ENCODE data around the gene TNK1.

Gene TNK1

DNA sequence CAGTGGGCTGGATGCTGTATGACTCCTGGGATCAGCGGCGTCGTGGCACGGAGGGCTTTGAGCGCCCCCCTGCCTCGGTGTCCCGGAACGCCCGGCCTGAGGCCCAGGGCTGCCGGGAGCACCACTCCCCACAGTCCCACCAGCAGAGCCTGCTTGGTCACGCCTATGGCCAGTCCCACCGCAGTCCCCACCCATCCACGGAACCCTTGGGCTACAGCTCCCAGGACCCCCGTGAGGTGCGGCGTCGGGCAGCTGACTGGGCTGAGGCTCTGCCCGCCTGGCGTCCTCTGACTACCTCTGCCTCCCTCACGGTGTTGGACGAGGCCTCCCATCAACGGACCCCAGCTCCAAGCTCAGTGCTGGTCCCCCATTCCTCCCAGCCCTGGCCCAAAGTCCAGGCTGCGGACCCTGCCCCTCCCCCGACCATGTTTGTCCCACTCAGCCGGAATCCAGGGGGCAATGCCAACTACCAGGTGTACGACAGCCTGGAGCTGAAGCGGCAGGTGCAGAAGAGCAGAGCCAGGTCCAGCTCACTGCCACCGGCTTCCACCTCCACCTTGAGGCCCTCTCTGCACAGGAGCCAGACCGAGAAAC, 46.1 kb downstream of the TNK1 start:
- Mint-ChIP-seq H3K4me3 (no peak overlapping the region), H3K27me3 (no peaks in the 10 kb centered on the region), H3K4me1 (no peaks in the 10 kb centered on the region), H3K27ac (no peak overlapping the region), H3K9me3 (no peaks in the 10 kb centered on the region), H3K36me3 (no peaks in the 10 kb centered on the region)

DNA sequence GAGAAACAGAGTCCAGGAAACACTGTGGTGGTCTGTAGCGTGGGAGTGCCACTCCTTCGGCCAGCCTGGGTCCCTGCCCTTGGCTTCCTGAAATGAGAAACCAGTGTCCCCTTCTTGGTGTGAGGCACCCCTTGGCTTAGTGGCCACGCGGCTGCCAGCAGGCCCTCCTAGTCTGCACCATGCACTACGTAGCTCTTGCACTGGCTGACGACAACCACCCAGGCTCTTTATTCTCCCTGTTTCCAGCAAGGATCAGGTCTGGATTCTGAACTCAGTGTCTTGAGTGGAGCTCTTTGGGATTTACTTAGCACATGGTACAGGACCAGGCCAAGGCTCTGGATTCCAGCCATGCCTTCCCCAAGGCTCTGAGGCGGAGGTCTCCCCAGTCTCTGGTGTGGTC, 46.7 kb downstream of the TNK1 start:
- Mint-ChIP-seq H3K4me3 (no peak overlapping the region), H3K27me3 (no peaks in the 10 kb centered on the region), H3K36me3 (no peaks in the 10 kb centered on the region), H3K4me1 (no peaks in the 10 kb centered on the region), H3K27ac (no peak overlapping the region), H3K9me3 (no peaks in the 10 kb centered on the region)

DNA sequence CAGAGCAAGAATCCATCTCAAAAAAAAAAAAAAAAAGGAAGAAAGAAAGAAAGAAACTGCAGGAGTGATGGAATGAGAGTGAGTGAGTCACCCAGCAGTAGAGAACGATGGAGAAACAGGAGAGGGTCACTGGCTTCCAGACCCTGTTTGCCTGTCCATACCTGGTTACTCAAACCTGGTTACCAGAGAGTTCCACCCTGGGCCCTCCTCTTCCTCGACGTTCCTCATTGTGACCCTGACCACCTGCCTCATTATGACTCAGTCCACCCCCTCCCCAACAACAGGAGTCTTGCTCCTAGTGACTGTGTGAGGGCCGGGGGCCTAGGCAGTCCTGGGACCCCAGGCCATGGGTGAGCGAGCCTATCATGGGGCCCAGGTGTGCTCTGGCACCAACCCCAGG, 47.7 kb downstream of the TNK1 start, which contains the start of gene SPEM3:
Gene SPEM3, plus strand, starts transcription at position 301 of the 400 bp plus-strand sequence. Its CDS starts 46 bp downstream, at position 347.
- Mint-ChIP-seq H3K4me3 (no peak within 1 kb of the TSS), H3K36me3 (no peaks in the 10 kb centered on the region), H3K4me1 (no peaks in the 10 kb centered on the region), H3K27me3 (no peaks in the 10 kb centered on the region), H3K27ac (peak within 1 kb of the TSS; percentile 27), H3K9me3 (no peaks in the 10 kb centered on the region)

DNA sequence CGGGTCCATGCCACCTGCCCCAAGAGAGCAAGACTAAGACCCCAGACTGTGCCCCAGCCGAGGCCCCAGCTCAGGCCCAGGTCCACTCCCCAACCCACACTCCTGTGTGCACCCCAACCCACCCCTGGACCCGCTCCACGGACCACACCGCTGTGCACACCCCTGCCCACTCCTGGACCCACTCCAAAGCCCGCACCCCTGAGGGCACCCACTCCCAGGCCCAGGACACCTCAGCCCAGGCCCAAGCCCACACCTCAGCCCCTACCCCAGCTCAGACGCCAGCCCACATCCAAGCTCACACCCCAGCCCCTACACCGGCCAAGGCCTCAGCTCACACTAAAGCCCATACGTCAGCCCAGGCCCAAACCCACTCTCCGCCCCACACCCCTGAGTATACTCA, 48.8 kb downstream of the TNK1 start:
- Mint-ChIP-seq H3K4me3 (no peak overlapping the region), H3K27me3 (no peaks in the 10 kb centered on the region), H3K9me3 (no peaks in the 10 kb centered on the region), H3K36me3 (no peaks in the 10 kb centered on the region), H3K27ac (no peak overlapping the region), H3K4me1 (no peaks in the 10 kb centered on the region)

DNA sequence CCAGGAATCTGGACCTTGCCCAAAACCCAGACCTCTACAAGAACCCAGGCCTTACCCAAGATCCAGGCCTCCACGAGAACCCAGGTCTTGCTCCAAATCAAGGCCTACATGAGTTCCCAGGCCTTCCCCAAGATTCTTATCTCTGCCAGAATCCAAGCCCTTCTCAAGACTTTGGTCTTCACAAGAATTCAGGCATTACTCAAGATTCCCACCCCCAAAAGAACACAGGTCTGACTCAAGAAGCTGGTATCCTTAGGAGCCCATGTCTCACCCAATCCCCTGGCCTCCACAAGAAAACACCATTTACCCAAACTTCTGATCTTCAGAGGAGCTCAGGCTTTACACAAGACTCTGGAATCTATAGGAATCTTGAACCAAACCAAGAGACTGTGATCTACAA, 50.3 kb downstream of the TNK1 start:
- no peaks in the 10 kb centered on the region for H3K9me3 Mint-ChIP-seq
- H3K4me1 Mint-ChIP-seq = peaks cover 3% of the 10 kb centered on the region
- H3K27me3 Mint-ChIP-seq = no peaks in the 10 kb centered on the region
- no peak overlapping the region for H3K27ac Mint-ChIP-seq
- H3K36me3 Mint-ChIP-seq = no peaks in the 10 kb centered on the region
- H3K4me3 Mint-ChIP-seq = no peak overlapping the region

DNA sequence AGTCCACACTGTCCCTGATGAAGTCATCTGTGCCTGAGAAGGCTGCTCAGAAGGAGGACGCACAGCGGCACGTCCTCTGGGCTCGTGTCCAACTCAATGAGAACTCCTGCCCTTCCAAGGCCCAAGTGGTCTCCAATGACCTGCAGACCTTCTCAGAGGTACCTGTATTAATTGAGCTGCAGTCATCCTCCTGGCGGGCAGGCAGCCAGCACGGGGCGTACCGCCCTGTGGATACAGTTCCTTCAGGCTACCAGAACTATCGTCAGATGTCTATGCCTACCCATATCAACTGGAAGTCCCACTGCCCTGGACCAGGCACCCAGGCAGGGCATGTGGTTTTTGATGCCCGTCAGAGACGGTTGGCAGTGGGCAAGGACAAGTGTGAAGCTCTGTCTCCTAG, 51.4 kb downstream of the TNK1 start:
- no peaks in the 10 kb centered on the region for H3K27me3 Mint-ChIP-seq
- no peak overlapping the region for H3K4me3 Mint-ChIP-seq
- H3K9me3 Mint-ChIP-seq = no peaks in the 10 kb centered on the region
- H3K36me3 Mint-ChIP-seq = no peaks in the 10 kb centered on the region
- H3K27ac Mint-ChIP-seq = peak overlapping the region; percentile 51
- H3K4me1 Mint-ChIP-seq = peaks cover 11% of the 10 kb centered on the region

DNA sequence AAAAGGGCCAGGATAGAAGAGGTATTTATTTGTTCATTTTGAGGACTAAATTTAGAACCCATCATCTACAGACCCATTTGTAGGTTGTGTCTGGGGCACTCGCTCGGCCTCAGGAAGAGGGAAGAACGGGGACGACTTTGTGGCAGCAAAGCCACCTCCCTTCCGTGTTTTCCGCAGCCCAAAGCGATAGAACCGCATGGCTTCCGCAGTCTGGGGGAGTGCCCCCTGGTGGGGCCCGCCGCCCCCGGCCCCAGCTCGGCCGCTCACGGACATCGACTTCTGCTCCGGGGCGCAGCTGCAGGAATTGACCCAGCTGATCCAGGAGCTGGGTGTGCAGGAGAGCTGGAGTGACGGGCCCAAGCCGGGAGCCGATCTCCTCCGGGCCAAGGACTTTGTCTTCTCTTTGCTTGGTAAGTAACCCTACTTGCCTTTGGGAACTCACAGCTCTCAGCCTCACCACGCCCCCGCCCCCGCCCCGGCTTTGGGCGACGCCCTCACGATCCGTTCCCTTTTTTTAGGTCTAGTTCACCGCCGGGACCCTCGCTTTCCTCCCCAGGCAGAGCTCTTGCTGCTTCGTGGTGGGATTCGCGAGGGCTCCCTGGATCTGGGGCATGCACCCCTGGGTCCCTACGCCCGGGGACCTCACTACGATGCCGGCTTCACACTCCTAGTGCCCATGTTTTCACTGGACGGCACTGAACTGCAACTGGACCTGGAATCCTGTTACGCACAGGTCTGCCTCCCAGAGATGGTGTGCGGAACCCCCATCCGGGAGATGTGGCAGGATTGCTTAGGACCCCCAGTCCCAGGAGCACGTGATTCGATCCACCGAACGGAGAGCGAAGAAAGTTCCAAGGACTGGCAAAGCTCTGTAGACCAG, 55.0 kb downstream of the TNK1 start:
- Mint-ChIP-seq H3K4me3 (peak overlapping the region; percentile 96), H3K9me3 (no peaks in the 10 kb centered on the region), H3K27ac (peak overlapping the region; percentile 95), H3K27me3 (peaks cover 7% of the 10 kb centered on the region), H3K4me1 (peaks cover 38% of the 10 kb centered on the region), H3K36me3 (no peaks in the 10 kb centered on the region)

DNA sequence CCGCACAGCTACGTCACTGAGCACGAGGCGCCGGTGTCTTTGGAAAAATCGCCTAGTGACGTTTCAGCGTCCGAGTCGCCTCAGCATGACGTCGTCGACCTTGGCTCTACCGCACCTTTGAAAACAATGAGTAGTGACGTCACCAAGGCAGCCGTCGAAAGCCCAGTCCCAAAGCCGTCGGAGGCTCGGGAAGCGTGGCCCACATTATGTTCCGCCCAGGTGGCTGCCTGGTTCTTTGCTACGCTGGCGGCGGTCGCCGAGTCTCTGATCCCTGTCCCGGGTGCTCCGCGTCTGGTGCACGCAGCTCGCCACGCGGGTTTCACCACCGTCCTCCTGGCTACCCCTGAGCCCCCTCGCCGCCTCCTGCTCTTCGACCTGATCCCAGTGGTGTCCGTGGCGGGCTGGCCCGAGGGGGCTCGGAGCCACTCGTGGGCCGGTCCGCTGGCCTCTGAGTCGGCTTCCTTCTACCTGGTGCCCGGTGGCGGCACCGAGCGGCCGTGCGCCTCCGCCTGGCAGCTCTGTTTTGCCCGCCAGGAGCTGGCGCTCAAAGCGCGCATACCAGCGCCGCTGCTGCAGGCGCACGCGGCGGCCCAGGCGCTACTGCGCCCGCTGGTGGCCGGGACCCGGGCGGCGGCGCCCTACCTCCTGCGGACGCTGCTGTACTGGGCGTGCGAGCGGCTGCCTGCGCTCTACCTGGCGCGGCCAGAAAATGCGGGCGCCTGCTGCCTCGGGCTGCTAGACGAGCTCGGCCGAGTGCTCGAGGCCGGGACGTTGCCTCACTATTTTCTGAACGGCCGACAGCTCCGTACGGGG, 55.9 kb downstream of the TNK1 start:
- Mint-ChIP-seq H3K27me3 (peaks cover 10% of the 10 kb centered on the region), H3K4me1 (peaks cover 38% of the 10 kb centered on the region), H3K4me3 (peak overlapping the region; percentile 96), H3K9me3 (no peaks in the 10 kb centered on the region), H3K36me3 (no peaks in the 10 kb centered on the region), H3K27ac (peak overlapping the region; percentile 84)

DNA sequence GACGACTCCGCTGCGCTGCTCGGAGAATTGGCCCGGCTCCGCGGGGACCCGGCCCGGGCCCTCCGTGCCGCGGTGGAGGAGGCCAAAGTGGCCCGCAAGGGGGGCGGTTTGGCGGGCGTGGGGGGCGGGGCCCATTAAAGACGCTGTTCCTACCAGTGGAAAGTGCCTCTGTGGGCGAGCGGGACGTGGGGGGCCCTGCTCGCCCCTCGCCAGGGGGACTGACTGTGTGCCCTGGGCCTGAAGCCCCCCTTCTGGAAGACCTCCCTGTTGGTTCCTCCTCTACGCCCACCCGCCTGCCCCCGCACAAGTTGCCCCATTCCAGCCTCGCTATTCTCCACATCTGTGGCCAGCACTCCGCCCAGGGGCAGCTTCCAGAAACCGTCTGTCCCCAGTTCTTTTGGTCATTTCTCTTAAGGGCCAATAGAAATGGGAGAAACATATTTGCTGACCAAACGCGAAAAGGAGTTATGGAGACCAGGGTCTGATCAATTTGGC, 56.5 kb downstream of the TNK1 start:
- Mint-ChIP-seq H3K27me3 (peaks cover 15% of the 10 kb centered on the region), H3K36me3 (no peaks in the 10 kb centered on the region), H3K4me1 (peaks cover 38% of the 10 kb centered on the region), H3K9me3 (no peaks in the 10 kb centered on the region), H3K4me3 (peak overlapping the region; percentile 88), H3K27ac (peak overlapping the region; percentile 68)

DNA sequence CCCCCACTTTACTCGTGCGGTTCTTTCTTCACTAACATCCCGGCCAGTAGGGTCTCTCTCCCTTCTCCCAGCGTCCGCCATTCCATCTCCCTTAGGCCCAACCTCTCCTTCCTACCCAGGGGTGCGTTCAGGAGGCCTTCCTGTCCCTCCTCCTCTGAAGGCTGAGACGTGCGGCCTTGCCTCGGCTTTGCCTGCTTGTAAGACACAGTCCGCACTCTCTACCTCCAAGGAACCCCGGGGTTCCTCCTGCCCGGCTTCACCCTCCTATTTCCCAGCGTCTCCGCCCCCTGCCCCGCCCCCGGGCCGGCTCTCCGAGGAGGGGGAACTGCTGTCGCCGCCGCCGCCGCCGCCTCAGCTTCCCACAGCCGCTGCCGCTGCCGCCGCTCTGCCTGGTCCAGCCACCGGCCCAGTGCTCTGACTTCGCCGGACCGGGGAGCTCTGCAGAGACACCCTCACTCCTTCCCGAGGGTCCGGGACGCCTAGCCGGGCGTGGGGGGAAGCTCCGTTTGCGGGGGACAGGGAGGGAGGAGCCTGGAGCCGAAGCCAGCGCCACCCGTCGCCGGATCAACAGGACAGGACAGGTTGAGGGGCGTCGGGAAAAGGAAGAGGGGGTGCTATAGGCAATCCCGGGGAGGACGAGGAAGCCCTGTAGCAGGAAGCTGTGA, 57.2 kb downstream of the TNK1 start:
- H3K27ac Mint-ChIP-seq = peak overlapping the region; percentile 68

DNA sequence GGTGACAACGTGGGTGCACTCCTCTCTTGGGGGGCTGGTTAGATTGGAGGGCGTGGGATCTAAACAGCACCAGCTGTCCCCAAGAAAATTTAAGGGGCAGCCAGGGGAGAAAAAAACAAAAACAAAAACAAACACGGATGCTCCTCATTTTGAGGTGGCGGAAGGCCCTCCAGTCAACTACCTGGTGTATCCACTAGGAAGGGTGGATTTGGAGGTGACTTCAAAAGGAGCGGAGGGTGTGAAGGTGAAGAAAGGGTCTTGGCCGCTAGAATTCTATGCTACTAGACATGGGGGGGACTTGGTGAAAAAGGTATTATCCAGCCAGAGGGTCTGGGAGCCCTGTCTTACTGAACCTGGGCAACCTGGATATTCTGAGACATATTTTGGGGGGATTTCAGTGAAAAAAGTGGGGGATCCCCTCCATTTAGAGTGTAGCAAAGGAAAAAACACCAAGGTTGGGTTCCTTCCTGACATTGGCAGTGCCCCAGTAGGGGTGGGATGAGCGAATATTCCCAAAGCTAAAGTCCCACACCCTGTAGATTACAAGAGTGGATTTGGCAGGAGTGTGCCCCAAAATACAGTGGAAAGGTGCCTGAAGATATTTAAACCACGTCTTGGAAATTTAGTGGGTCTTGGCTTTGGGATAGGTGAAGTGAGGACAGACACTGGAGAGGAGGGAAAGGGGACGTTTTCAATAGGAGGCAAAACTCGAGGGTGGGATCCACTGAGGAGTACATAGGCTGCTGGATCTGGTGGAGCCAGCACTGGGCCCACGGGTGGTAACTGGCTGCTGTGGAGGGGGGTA, 58.0 kb downstream of the TNK1 start:
- Mint-ChIP-seq H3K4me3 (peak overlapping the region; percentile 88), H3K9me3 (no peaks in the 10 kb centered on the region), H3K36me3 (no peaks in the 10 kb centered on the region), H3K27me3 (peaks cover 25% of the 10 kb centered on the region), H3K27ac (peak overlapping the region; percentile 77), H3K4me1 (peaks cover 38% of the 10 kb centered on the region)

More for the DNA sequence above, 57.2 kb downstream of the TNK1 start:
- peaks cover 20% of the 10 kb centered on the region for H3K27me3 Mint-ChIP-seq
- H3K4me1 Mint-ChIP-seq = peaks cover 38% of the 10 kb centered on the region
- H3K36me3 Mint-ChIP-seq = no peaks in the 10 kb centered on the region
- H3K4me3 Mint-ChIP-seq = peak overlapping the region; percentile 88
- H3K9me3 Mint-ChIP-seq = no peaks in the 10 kb centered on the region
